Hematopoietic multipotent progenitor cell treated with erythropoietin and hydrocortisone succinate and interleukin-3 and kit ligand, for 8 days (in vitro differentiated cells): ENCODE measurements around the gene ASIC2.
"Not testable (repeated sequence)": the region's sequence is repeated elsewhere in the genome, so short reads cannot be mapped to it uniquely, and the experiment has no call there.

ENCODE experiments used
- DNase-seq: peaks from one replicate; pipeline ENCODE4 v3.0.0-alpha.2; 2015

The ASIC2 gene

GRCh38 chr17:33015716-33016346, 277.3 kb downstream of the ASIC2 start:
- no peak for DNase-seq

GRCh38 chr17:33014751-33015150, 278.3 kb downstream of the ASIC2 start:
- DNase-seq, result no peak

GRCh38 chr17:33013596-33014375, 279.3 kb downstream of the ASIC2 start:
- DNase-seq, result no peak

- DNase-seq, result no peak
Observed at GRCh38 chr17:33012522-33013033, 280.5 kb downstream of the ASIC2 start.

DNA sequence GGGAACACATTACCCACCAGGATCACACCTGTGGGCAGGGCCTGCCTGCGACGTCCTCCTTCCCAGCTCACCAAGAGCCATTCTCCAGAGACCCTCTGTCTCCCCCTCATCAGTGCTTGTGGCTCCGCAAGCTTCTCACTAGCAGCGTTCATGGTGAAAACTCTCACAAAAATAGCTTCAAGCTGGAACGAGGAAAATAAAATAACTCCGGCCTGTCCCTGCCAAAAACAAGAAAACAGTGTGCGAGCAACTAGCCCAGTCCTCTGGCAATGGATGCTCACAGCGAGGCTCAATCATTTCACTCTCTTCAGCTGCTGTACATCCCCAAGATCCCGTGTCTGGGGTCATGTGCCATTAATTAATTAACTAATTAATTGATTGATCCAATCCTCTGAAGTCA, 283.5 kb downstream of the ASIC2 start:
- DNase-seq, result no peak

GRCh38 chr17:33007186-33007585, 285.9 kb downstream of the ASIC2 start:
- no peak for DNase-seq

- no peak for DNase-seq
Observed at GRCh38 chr17:33002246-33002645, 290.8 kb downstream of the ASIC2 start.

DNA sequence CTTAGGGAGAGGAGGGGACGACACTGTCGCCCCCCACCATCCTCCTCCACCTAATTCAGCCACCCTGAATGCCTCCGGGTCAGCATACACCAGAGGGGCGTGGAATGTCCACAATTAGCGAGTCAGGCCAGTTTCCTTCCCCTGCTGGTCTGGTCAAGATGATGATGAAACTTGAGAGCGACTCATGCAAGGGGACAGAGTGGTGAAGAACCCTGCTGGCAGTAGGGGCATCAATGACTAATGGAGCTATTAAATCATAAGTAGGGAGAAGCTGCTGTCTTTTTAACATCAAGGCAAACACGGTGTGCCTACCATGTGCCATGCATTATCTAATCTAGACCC, 294.2 kb downstream of the ASIC2 start:
- no peak for DNase-seq

DNA sequence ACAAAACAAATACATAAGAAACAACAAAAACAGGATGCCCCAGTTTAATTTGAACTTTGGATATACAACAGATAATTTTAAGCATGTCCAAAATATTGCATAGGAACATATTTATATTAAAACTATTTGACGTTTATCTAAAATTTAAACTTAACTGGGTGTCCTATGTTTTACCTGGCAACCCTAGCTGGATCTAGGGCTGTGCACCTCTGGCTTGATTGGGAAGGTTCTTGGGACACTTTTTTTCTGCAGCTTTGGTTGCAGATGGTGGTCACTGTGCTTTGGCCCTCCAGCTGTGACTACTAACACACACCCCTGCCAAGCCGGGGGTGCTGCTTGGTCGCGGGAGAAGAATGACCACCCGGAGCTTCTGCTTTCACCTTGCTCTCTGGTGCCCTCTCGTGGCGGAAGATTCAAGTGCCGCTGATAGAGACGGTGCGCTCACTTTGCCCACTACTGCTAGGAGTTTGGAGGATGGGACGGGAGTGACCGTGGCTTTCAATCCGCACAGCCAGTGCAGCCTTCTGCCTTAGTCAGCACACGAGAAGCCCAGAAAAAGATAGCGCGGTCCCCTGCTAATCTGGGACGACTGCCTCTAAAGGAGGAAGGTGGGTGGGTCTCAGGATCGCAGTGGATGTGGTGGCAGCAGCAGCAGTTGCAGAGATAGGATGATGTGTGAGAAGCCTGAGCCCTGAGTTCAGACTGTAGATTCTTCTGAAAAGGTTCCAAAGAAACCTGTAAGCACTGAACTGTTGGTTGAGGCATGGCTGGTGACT, 294.8 kb downstream of the ASIC2 start:
- peak; percentile 79 for DNase-seq

DNA sequence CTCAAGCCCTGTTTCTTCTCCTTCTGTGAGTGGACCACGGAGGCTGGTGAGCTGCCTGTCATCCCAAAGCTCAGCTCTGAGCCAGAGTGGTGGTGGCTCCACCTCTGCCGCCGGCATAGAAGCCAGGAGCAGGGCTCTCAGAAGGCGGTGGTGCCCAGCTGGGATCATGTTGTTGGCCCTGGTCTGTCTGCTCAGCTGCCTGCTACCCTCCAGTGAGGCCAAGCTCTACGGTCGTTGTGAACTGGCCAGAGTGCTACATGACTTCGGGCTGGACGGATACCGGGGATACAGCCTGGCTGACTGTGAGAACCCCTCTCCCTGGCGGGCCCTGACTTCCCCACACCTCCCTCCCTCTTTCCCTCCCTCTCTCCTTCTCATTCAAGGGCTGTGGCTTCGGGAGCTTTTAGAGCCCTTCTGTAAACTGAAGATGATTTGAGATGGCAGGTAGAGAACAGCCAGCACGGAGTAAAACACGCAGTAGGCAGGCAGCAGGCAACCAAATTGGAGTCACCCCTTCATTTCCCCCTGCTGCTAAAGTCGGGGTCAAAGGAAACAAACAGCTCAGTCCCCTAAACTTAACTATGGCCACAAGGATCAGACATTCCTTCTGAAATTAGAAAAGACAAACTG, 297.6 kb downstream of the ASIC2 start:
- no peak for DNase-seq

DNA sequence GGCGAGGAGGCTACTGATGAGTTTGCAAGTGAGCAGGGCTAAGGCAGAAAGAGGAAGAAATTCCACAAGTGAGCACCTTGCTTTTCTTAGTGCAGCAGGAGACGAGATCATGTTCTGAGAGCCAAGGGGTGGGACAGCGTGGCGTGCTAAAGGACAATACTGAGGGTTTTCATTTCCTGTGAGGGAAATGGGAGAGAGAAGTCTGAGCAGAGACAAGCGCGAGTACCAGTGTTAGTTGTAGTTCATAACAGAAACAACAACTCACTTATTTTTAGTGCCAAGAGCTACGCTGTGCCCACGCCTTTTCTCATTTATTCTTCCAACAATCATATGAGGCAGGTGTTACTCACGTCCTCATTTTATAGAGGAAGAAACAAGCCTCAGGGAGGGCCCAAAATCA, 299.1 kb downstream of the ASIC2 start:
- DNase-seq, result no peak

- peak; percentile 71 for DNase-seq
Observed at GRCh38 chr17:32992321-32993033, 300.6 kb downstream of the ASIC2 start.

DNA sequence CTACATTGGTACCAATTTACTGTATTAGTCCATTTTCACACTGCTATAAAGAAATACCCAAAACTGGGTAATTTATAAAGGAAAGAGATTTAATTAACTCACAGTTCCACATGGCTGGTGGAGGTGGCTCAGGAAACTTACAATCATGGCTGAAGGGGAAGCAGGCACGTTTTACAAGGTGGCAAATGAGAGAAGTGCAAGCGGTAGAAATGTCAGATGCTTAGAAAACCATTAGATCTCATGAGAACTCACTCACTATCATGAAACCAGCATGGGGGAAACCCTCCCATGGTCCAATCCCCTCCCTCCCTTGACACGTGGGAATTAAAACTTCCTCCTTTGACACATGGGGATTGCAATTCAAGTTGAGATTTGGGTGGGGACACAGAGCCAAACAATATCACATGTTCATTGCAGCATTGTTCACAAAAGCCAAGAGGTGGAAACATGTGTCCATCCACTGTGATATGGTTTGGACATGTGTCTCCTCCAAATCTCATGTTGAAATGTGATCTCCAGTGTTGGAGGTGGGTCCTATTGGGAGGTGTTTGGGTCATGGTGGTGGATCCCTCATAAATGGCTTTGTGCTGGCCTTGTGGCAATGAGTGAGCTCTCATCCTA, 304.5 kb downstream of the ASIC2 start:
- no peak for DNase-seq

- not testable (repeated sequence) for DNase-seq
Observed at GRCh38 chr17:32987868-32988267, 305.2 kb downstream of the ASIC2 start.

DNA sequence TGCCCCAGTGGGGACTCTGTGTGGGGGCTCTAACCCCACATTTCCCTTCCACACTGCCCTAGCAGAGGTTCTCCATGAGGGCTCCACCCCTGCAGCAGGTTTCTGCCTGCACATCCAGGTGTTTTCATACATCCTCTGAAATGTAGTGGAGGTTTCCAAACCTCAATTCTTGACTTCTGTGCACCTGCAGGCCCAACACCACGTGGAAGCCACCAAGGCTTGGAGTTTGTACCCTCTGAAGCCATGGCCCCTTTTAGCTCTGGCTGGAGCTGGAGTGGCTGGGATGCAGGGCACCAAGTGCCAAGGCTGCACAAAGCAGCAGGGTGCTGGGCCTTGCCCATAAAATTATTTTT, 305.7 kb downstream of the ASIC2 start:
- DNase-seq, result not testable (repeated sequence)

GRCh38 chr17:32985050-32985756, 307.9 kb downstream of the ASIC2 start:
- DNase-seq, result no peak

DNA sequence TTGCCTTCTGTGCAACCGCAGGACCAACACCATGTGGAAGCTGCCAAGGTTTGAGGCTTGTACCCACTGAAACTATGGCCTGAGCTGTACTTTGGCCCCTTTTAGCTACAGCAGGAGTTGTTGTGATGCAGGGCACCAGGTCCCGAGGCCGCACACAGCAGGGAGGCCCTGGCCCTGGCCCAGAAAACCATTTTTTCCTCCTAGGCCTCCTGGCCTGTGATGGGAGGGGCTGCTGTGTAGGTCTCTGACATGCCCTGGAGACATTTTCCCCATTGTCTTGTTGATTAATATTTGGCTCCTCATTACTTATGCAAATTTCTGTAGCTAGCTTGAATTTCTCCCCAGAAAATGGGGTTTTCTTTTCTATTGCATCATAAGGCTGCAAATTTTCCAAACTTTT, 311.5 kb downstream of the ASIC2 start:
- DNase-seq, result not testable (repeated sequence)

DNA sequence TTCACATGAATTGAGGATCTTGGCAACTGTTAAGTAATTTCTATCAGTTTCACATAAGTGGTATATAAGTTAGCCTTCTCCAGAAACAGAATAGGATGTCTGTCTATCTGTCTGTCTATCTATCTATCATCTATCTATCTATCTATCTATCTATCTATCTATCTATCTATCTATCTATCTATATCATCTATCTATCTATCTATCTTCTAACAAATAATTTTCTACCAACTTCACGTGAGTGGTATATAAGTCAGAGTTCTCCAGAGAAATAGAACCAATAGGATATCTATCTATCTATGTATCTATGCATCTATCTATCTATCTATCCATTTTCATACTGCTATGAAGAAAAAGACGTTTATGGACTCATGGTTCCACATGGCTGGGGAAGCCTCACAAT, 312.9 kb downstream of the ASIC2 start:
- DNase-seq, result no peak

DNA sequence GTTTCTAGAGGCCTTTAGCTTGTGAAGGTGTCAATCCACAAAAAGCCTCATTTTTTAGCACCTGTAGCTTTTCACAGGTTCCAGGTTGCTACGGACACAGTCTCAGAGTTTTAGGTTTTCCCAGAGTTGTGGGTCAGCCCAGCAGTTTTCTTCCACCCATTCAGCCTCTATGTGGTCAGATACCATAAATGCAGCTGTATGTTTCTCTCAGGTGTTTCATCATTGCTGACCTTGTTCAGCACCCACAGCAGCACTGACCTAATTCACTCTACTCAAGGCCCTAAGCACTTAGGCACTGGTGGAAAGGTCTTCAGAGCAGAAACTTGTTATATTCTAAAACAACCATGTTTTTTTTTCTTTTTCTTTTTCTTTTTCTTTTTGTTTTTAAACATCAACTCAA, 316.5 kb downstream of the ASIC2 start:
- DNase-seq, result no peak

DNA sequence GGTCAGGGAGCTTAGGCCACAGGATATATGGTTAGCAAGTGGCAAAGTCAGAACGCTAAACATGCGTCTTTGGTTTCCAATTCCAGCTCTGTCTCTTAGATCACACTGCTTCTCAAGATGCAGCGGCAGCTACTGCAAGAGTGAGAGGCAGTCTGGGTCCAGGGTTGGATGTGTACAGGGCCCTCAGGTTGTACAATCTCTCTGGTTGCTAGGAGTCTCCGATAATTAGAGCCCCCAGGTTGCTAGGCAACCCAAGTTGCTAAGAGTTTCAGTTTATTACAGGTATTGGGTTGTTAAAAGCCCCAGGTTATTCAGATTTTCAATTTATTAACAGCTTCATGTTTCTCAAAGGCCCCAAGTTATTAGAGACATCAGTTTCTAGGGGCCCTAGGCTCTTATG, 317.0 kb downstream of the ASIC2 start:
- no peak for DNase-seq

GRCh38 chr17:32971171-32971570, 321.9 kb downstream of the ASIC2 start:
- DNase-seq, result peak; percentile 98

DNA sequence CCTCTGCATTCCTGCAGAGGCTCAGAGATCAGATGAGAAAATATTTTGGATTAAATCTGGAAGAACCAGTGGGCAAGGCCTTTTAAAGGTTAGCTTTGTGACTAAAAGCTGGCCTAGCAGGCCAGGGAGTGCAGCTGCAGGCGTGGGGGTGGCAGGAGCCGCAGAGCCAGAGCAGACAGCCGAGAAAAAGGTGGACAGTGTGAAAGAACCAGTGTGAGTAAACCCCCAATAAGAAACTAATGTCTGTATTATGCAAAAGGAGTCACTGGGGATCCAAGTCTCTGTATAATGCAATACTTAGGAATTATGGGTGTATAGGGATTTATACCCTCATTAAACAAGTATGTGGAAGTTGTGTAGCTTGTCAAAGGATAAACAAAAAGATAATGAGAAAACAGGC, 322.8 kb downstream of the ASIC2 start:
- DNase-seq, result no peak
